Caco-2 (cell line): ENCODE data around the gene ZDHHC14. TPM values are rescaled to one million over a fixed set of nuclear protein-coding genes. Genes with fewer than 3 reads are reported as not detected.

Source experiments
- BruUV-seq: library from RNA; stranded (reverse); fragments of 400-500 nt; replicated peaks from 2 replicates; lab custom pipeline; 2021; lab: Mats Ljungman, UMichigan
- CTCF ChIA-PET: fragments of 300-600 bp; sonication (Branson Sonifier 250); formaldehyde crosslinking; loops from one replicate; lab custom pipeline; 2022; ENCODE audit warnings: antibody characterized with exemption; lab: Charles Lee
- POLR2A ChIA-PET: fragments of 300-600 bp; sonication (Branson Sonifier 250); formaldehyde crosslinking; loops from one replicate; lab custom pipeline; 2022; ENCODE audit warnings: antibody characterized with exemption; lab: Charles Lee
- DNase-seq, 2 experiments: peaks; one replicate each; pipeline versions ENCODE4 v3.0.0 to v3.0.0-alpha.2; 2020 to 2022
- H3K27me3 ChIP-seq: replicated peaks from 2 replicates; pipeline ENCODE4 v1.6.0; 2011; ENCODE audit warnings: low read length; ENCODE audit not compliant: control insufficient read depth, insufficient read depth
- H3K36me3 ChIP-seq: 2 replicates; pipeline ENCODE4 v1.5.1; 2011; ENCODE audit warnings: low read length; ENCODE audit not compliant: control insufficient read depth, insufficient read depth
- H3K4me1 ChIP-seq: fragments of 250-450 bp; sonication (Bioruptor Pico); 2 replicates; pipeline ENCODE4 v1.5.1; 2020; ENCODE audit warnings: mild to moderate bottlenecking
- H3K4me3 ChIP-seq: 2 replicates; pipeline ENCODE4 v1.5.1; 2011; ENCODE audit warnings: low read depth, mild to moderate bottlenecking, control low read depth, low read length
- H3K9me3 ChIP-seq: fragments of 250-450 bp; sonication (Bioruptor Pico); 2 replicates; pipeline ENCODE4 v1.5.1; 2020; ENCODE audit warnings: mild to moderate bottlenecking, moderate library complexity
- H3K27ac Mint-ChIP-seq: one replicate; pipeline ENCODE4 v1.8.0; 2022; ENCODE audit warnings: mixed read lengths; ENCODE audit not compliant: unreplicated experiment
- H3K27me3 Mint-ChIP-seq: one replicate; pipeline ENCODE4 v1.8.0; 2022; ENCODE audit warnings: mixed read lengths; ENCODE audit not compliant: insufficient read depth, unreplicated experiment
- H3K36me3 Mint-ChIP-seq: one replicate; pipeline ENCODE4 v1.8.0; 2022; ENCODE audit warnings: mild to moderate bottlenecking, mixed read lengths; ENCODE audit not compliant: insufficient read depth, unreplicated experiment
- H3K4me1 Mint-ChIP-seq: one replicate; pipeline ENCODE4 v1.8.0; 2022; ENCODE audit warnings: low read depth, mixed read lengths; ENCODE audit not compliant: unreplicated experiment
- H3K4me3 Mint-ChIP-seq: one replicate; pipeline ENCODE4 v1.8.0; 2022; ENCODE audit warnings: mild to moderate bottlenecking, moderate library complexity, mixed read lengths; ENCODE audit not compliant: unreplicated experiment
- H3K9me3 Mint-ChIP-seq: one replicate; pipeline ENCODE4 v1.8.0; 2022; ENCODE audit warnings: mixed read lengths; ENCODE audit not compliant: unreplicated experiment
- intact Hi-C: fragments of 100-400 bp; cut with micrococcal nuclease; formaldehyde crosslinking; loops from one replicate; pipeline ENCODE4 v1.10.0; 2022; ENCODE audit not compliant: unreplicated experiment
- total RNA-seq: library from RNA; stranded (reverse); gene quantifications from 2 replicates; pipeline ENCODE4 v1.2.3, GENCODE V29; 2022
- TF ChIP-seq, protein P1 (sequence below), 2 experiments: fragments of 200-600 bp in 1 of 2; IDR thresholded peaks; 1 replicate in 1 of 2; 2 replicates in 1 of 2; pipeline versions ENCODE4 v1.5.1 to v1.8.0; 2011 to 2022; ENCODE audit warnings: antibody characterized with exemption in 1 of 2, control low read depth in 1 of 2, inconsistent platforms in 1 of 2, low read depth in 1 of 2, low read length in 1 of 2, mild to moderate bottlenecking in 1 of 2, moderate library complexity in 1 of 2; ENCODE audit not compliant: insufficient read depth in 1 of 2, severe bottlenecking in 1 of 2, unreplicated experiment in 1 of 2

The ZDHHC14 gene
- total RNA-seq, 1 experiment from 2014 or later = 22.1 TPM

DNA sequence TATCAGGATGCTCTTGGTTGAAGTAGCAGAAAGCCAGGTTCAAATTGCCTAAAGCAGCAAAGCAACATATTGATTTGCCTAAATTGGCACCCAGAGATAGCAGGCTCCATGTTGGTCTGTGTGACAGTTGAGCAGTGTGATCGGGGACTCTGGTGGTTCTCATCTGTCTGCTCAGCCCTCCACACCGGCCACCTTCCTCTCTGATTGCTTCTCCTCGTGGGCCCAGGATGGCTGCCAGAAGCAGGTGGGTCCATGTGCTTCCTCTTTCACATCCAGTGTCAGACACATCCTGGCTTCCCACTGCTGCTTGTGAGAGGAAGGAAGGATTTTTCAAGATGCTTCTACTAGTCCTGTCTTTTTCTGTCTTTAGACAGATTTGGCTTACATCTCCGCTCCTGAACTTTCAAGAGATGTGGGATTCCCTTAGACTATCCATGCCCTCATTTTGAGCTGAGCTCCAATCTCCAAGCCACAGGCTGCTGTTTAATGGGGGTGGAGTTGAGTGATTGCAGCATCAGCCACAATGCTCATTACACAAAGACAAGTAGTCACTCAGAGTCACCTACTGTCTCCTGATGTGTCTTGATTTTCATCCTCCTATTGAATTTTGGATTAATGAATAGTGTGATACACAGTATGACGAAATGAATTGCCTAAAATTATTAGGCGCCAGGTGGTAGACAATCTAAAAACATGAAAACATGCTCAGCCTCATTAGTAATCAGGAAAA, 122.2 kb downstream of the ZDHHC14 start:
- no peaks in the 10 kb centered on the region for H3K27me3 Mint-ChIP-seq
- Histone ChIP-seq H3K36me3 (no peaks in the 10 kb centered on the region), H3K4me1 (no peaks in the 10 kb centered on the region), H3K27me3 (no peaks in the 10 kb centered on the region), H3K9me3 (peaks cover 17% of the 10 kb centered on the region), H3K4me3 (no peak overlapping the region)
- H3K4me1 Mint-ChIP-seq = no peaks in the 10 kb centered on the region
- H3K9me3 Mint-ChIP-seq = peaks cover 22% of the 10 kb centered on the region
- TF ChIP-seq, protein P1, sequence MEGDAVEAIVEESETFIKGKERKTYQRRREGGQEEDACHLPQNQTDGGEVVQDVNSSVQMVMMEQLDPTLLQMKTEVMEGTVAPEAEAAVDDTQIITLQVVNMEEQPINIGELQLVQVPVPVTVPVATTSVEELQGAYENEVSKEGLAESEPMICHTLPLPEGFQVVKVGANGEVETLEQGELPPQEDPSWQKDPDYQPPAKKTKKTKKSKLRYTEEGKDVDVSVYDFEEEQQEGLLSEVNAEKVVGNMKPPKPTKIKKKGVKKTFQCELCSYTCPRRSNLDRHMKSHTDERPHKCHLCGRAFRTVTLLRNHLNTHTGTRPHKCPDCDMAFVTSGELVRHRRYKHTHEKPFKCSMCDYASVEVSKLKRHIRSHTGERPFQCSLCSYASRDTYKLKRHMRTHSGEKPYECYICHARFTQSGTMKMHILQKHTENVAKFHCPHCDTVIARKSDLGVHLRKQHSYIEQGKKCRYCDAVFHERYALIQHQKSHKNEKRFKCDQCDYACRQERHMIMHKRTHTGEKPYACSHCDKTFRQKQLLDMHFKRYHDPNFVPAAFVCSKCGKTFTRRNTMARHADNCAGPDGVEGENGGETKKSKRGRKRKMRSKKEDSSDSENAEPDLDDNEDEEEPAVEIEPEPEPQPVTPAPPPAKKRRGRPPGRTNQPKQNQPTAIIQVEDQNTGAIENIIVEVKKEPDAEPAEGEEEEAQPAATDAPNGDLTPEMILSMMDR (IDR thresholded peaks at IDR 0.05; ENCODE audit: insufficient read depth in 1 of 2, low read depth in 1 of 2, low read length in 1 of 2, severe bottlenecking in 1 of 2, unreplicated experiment in 1 of 2) = no peak
- no peak for DNase-seq
- ChIA-PET POLR2A (no interaction called here), CTCF (no interaction called here)
- peaks cover 18% of the 10 kb centered on the region for H3K36me3 Mint-ChIP-seq
- no TSS peak for BruUV-seq
- H3K27ac Mint-ChIP-seq = no peak overlapping the region
- H3K4me3 Mint-ChIP-seq = no peak overlapping the region
- intact Hi-C loops = no loop called here

DNA sequence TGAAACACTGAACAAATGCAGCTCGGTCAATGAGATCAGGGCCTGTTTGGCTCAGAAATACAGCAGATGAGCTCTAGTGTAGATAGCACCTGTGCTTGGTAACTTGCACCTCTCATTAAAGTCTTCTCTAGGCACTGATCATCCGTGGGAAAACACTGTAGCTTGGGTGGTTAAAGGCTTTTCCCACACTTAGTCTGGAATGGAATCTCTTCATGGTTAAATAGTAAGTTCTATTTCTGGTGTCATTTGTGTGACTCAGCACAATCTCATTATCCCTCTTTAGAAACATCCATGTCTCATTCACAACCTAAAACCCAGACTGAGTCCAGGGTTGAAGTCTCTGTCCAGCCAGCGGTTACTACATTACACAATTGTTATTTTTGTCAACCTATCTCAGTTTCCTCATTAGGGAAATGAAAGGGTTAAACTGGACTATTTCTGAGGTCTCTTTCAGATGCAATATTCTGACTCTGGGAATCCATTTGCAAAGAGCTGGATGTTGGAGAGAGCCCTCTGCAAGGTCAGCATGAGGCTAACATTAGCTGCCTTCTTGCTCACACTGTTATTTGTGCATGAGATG, 125.0 kb downstream of the ZDHHC14 start:
- Mint-ChIP-seq H3K9me3 (peaks cover 11% of the 10 kb centered on the region), H3K4me1 (no peaks in the 10 kb centered on the region), H3K27me3 (no peaks in the 10 kb centered on the region), H3K36me3 (peaks cover 36% of the 10 kb centered on the region), H3K27ac (no peak overlapping the region), H3K4me3 (no peak overlapping the region)
- ChIA-PET POLR2A (no interaction called here), CTCF (no interaction called here)
- no peak for DNase-seq
- Histone ChIP-seq H3K36me3 (no peaks in the 10 kb centered on the region), H3K27me3 (no peaks in the 10 kb centered on the region), H3K4me1 (no peaks in the 10 kb centered on the region), H3K9me3 (peaks cover 17% of the 10 kb centered on the region), H3K4me3 (no peak overlapping the region)
- intact Hi-C loops = no loop called here
- BruUV-seq = no TSS peak
- TF ChIP-seq, protein P1 (IDR thresholded peaks at IDR 0.05; ENCODE audit: insufficient read depth in 1 of 2, low read depth in 1 of 2, low read length in 1 of 2, severe bottlenecking in 1 of 2, unreplicated experiment in 1 of 2) = no peak

- intact Hi-C loops = no loop called here
- Histone ChIP-seq H3K4me1 (peaks cover 16% of the 10 kb centered on the region), H3K9me3 (peaks cover 7% of the 10 kb centered on the region), H3K4me3 (no peak overlapping the region), H3K27me3 (no peaks in the 10 kb centered on the region), H3K36me3 (no peaks in the 10 kb centered on the region)
- peaks cover 38% of the 10 kb centered on the region for H3K36me3 Mint-ChIP-seq
- TF ChIP-seq, protein P1 (IDR thresholded peaks at IDR 0.05; ENCODE audit: insufficient read depth in 1 of 2, low read depth in 1 of 2, low read length in 1 of 2, severe bottlenecking in 1 of 2, unreplicated experiment in 1 of 2) = no peak
- H3K4me3 Mint-ChIP-seq = no peak overlapping the region
- POLR2A ChIA-PET = no interaction called here
- H3K27me3 Mint-ChIP-seq = no peaks in the 10 kb centered on the region
- H3K27ac Mint-ChIP-seq = peak overlapping the region; percentile 46
- peaks cover 11% of the 10 kb centered on the region for H3K9me3 Mint-ChIP-seq
- DNase-seq = no peak
- peaks cover 17% of the 10 kb centered on the region for H3K4me1 Mint-ChIP-seq
- CTCF ChIA-PET = no interaction called here
- BruUV-seq = no TSS peak
These were observed 129.6 kb downstream of the ZDHHC14 start for GRCh38 chr6:157510323-157511188.
